Coronary artery (tissue), 2 donors: Measurements from ENCODE around the gene C19orf33.
A peak's percentile ranks its signal among the peaks of the same experiment; 100 is the strongest.

Experiments used
- DNase-seq: peaks from one replicate; pipeline ENCODE4 v3.0.0-alpha.2; 2017; ENCODE audit warnings: low spot score
- H3K27ac ChIP-seq, 2 donors: fragments of 200-600 bp; sonication (generic); one replicate each; pipeline ENCODE4 v1.5.1; 2016 to 2019
- H3K4me3 ChIP-seq: fragments of 200-600 bp; sonication (generic); 2 replicates; pipeline ENCODE4 v1.5.1; 2016; ENCODE audit warnings: mild to moderate bottlenecking, moderate library complexity
- CTCF ChIP-seq: fragments of 200-600 bp; sonication (generic); IDR thresholded peaks from one replicate; pipeline ENCODE4 v1.5.1; 2019; ENCODE audit warnings: antibody characterized with exemption

Gene C19orf33

DNA sequence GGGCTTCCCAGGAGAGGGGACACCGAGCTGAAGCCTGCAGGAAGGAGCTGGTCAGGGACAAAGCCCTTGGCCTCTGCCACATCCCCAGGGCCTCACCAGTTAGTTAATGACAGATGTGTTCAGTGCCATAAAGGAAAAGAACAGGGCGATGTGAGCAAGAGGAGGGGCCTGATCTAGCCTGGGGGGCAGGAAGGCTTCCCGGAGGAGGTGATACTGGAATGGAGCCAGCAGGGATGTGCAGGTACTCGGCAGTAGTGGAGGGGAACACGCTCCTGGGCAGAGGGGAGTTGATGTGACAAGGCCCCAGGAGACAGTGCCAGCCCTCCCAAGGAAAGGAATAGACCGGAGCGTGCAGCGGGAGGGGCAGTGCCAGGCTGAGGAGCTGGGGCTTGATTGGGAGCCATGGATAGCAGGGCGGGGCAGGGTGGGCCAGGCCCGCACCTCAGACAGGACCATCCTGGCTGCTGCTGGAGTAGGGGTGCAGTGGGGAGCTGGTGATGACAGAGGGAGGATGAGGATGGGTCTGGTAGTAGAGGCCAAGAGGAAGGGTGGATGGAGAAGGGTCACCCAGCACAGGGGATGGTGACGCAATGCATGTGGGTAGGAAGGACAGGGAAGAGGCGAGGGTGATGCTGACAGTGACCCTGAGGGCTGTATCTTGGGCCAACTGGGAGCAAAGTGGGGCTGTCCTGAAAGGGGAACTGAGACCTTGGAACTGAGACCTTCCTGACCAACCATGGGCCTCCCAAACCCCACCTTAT is 4.1 kb downstream of the C19orf33 start:
- no peak for TF ChIP-seq CTCF
- Histone ChIP-seq H3K27ac (no peak overlapping the region), H3K4me3 (no peak overlapping the region)
- DNase-seq: no peak

- no peak overlapping the region for H3K27ac ChIP-seq
- H3K4me3 ChIP-seq: no peak overlapping the region
- TF ChIP-seq CTCF: no peak
- DNase-seq: no peak
Measured at GRCh38 chr19:38308926-38309614, 5.0 kb downstream of the C19orf33 start.

DNA sequence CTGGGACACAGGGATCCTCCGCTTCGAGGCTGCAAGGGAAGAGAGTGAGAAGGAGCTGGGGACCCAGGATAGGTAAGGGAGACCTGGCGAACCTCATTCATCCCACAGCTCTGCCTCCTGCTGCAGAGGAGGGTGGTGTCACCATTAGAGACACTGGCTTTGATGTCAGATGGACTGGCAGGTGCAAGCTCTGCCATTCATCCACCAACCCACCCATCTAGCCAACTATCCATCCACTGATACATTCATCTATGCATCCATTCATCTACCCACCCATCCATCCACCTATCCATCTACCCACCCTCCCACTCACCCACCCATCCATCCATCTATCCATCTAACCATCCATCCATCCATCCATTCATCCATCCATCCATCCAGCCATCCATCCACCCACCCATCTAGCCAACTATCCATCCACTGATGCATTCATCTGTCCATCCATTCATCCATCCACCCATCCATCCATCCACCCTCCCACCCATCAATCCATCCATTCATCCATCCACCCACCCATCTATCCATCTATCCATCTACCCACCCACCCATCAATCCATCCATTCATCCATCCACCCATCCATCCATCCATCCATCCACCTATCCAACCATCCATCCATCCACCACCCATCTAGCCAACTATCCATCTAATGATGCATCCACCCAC is 5.7 kb downstream of the C19orf33 start:
- TF ChIP-seq CTCF: no peak
- H3K4me3 ChIP-seq: no peak overlapping the region
- no peak overlapping the region for H3K27ac ChIP-seq
- DNase-seq: no peak

DNA sequence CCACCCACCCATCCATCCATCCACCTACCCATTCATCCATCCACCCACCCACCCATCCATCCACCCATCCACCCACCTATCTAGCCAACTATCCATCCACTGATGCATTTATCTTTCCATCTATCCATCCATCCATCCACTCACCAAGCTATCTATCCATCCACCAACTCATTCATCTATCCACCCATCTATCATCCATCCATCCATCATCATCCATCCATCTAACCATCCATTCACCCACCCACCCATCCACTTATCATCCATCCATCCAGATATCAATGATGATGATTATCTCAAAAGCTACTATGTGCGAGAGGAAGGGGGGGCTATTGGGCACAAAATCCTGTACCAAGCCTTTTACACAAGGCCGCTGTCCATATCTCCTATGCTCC is 6.2 kb downstream of the C19orf33 start:
- DNase-seq: no peak
- H3K27ac ChIP-seq: no peak overlapping the region
- TF ChIP-seq CTCF: no peak
- no peak overlapping the region for H3K4me3 ChIP-seq

- no peak overlapping the region for H3K4me3 ChIP-seq
- no peak overlapping the region for H3K27ac ChIP-seq
- no peak for DNase-seq
- TF ChIP-seq CTCF: no peak
Measured at GRCh38 chr19:38310986-38311385, 6.9 kb downstream of the C19orf33 start.

DNA sequence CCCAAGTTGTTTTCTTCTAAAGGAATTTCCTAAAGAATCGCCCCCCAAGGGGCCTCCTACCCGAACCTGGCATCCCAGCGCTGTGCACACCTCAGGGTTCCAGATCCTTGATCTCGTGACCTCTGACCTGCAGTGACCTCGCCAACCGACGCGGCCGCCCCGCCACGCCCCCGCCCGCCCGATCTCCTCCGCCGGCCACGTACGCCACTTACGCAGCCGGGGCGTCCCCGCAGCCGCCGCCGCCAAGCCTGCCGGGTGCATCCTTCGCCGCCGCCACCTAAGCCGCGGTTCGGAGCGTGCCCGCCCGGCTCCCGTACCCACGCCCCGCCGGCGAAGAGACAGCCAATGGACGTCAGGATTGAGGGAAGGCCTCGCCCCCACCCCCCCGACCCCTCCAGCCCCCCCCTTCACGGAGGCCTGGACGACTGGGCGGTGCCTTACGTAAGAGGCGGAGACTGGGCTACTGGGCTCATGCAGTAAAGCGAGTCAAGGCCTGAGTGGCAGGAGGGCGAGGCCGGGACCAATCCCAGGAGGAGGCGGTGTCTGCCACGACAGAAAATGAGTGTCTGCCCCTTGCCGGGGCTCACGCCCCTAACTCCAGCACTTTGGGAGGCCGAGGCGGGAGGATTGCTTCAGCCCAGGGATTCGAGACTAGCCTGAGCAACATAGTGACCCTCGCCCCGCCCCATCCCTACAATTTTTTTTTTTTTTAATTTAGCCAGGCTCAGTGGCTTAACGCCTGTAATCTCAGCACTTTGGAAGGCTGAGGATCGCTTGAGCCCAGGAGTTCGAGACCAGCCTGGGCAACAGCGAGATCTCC is 11.8 kb downstream of the C19orf33 start, which contains the start of gene YIF1B:
Gene YIF1B, minus strand, starts transcription at position 291 of the 820 bp plus-strand sequence. Its CDS starts 30 bp downstream, at position 261.
- peak within 1 kb of the TSS; percentile 71 to 90 for H3K27ac ChIP-seq
- H3K4me3 ChIP-seq: peak within 1 kb of the TSS; percentile 76
- DNase-seq: peak; percentile 100
- TF ChIP-seq CTCF: no peak
